T-helper 2 cell treated with Interferon-gamma antibody and Interleukin-4, amounts not matched to agents 5 μg/mL and 100 μg/mL, for 36 hours (primary cell): ENCODE results near the gene NMNAT3.

Source experiments
- DNase-seq: peaks from one replicate; pipeline ENCODE4 v3.0.0; 2021; ENCODE audit warnings: low spot score
- H3K27ac Mint-ChIP-seq: one replicate; pipeline ENCODE4 v1.8.0; 2021; ENCODE audit warnings: mild to moderate bottlenecking, mixed read lengths
- H3K27me3 Mint-ChIP-seq: one replicate; pipeline ENCODE4 v1.8.0; 2021; ENCODE audit warnings: low read depth, mixed read lengths
- H3K36me3 Mint-ChIP-seq: one replicate; pipeline ENCODE4 v1.8.0; 2021; ENCODE audit warnings: low read depth, mixed read lengths
- H3K4me1 Mint-ChIP-seq: one replicate; pipeline ENCODE4 v1.8.0; 2021; ENCODE audit warnings: low read depth, mixed read lengths
- H3K4me3 Mint-ChIP-seq: one replicate; pipeline ENCODE4 v1.8.0; 2022; ENCODE audit warnings: mild to moderate bottlenecking, moderate library complexity, mixed read lengths
- H3K9me3 Mint-ChIP-seq: one replicate; pipeline ENCODE4 v1.8.0; 2021; ENCODE audit warnings: mixed read lengths

NMNAT3 gene

GRCh38 chr3:139574026-139574947, 103.5 kb downstream of the NMNAT3 start:
- Mint-ChIP-seq H3K4me3 (no peak overlapping the region), H3K27ac (no peak overlapping the region), H3K27me3 (no peaks in the 10 kb centered on the region), H3K9me3 (no peaks in the 10 kb centered on the region), H3K36me3 (no peaks in the 10 kb centered on the region), H3K4me1 (no peaks in the 10 kb centered on the region)
- no peak for DNase-seq

- no peak overlapping the region for H3K4me3 Mint-ChIP-seq
- no peak overlapping the region for H3K27ac Mint-ChIP-seq
- no peaks in the 10 kb centered on the region for H3K27me3 Mint-ChIP-seq
- no peaks in the 10 kb centered on the region for H3K36me3 Mint-ChIP-seq
- H3K4me1 Mint-ChIP-seq: no peaks in the 10 kb centered on the region
- no peaks in the 10 kb centered on the region for H3K9me3 Mint-ChIP-seq
- no peak for DNase-seq
These were observed 104.7 kb downstream of the NMNAT3 start for GRCh38 chr3:139572847-139573672.

GRCh38 chr3:139571711-139572110, 106.1 kb downstream of the NMNAT3 start:
- H3K9me3 Mint-ChIP-seq: no peaks in the 10 kb centered on the region
- H3K27ac Mint-ChIP-seq: no peak overlapping the region
- H3K36me3 Mint-ChIP-seq: no peaks in the 10 kb centered on the region
- no peaks in the 10 kb centered on the region for H3K4me1 Mint-ChIP-seq
- no peak for DNase-seq
- H3K4me3 Mint-ChIP-seq: no peak overlapping the region
- H3K27me3 Mint-ChIP-seq: no peaks in the 10 kb centered on the region

- H3K4me3 Mint-ChIP-seq: no peak overlapping the region
- no peaks in the 10 kb centered on the region for H3K36me3 Mint-ChIP-seq
- no peaks in the 10 kb centered on the region for H3K4me1 Mint-ChIP-seq
- H3K9me3 Mint-ChIP-seq: no peaks in the 10 kb centered on the region
- no peak overlapping the region for H3K27ac Mint-ChIP-seq
- no peaks in the 10 kb centered on the region for H3K27me3 Mint-ChIP-seq
- no peak for DNase-seq
These were observed 113.4 kb downstream of the NMNAT3 start for GRCh38 chr3:139564294-139564861.

- DNase-seq: no peak
- Mint-ChIP-seq H3K9me3 (no peaks in the 10 kb centered on the region), H3K27me3 (peaks cover 3% of the 10 kb centered on the region), H3K36me3 (no peaks in the 10 kb centered on the region), H3K4me3 (no peak overlapping the region), H3K27ac (no peak overlapping the region), H3K4me1 (no peaks in the 10 kb centered on the region)
These were observed 115.7 kb downstream of the NMNAT3 start for GRCh38 chr3:139561959-139562676.

GRCh38 chr3:139561255-139561817, 116.4 kb downstream of the NMNAT3 start:
- no peak for DNase-seq
- peaks cover 3% of the 10 kb centered on the region for H3K27me3 Mint-ChIP-seq
- H3K36me3 Mint-ChIP-seq: no peaks in the 10 kb centered on the region
- no peaks in the 10 kb centered on the region for H3K4me1 Mint-ChIP-seq
- no peak overlapping the region for H3K4me3 Mint-ChIP-seq
- no peak overlapping the region for H3K27ac Mint-ChIP-seq
- no peaks in the 10 kb centered on the region for H3K9me3 Mint-ChIP-seq

- H3K4me3 Mint-ChIP-seq: no peak overlapping the region
- no peaks in the 10 kb centered on the region for H3K36me3 Mint-ChIP-seq
- DNase-seq: no peak
- no peaks in the 10 kb centered on the region for H3K4me1 Mint-ChIP-seq
- H3K27ac Mint-ChIP-seq: no peak overlapping the region
- H3K27me3 Mint-ChIP-seq: peaks cover 5% of the 10 kb centered on the region
- H3K9me3 Mint-ChIP-seq: no peaks in the 10 kb centered on the region
These were observed 117.4 kb downstream of the NMNAT3 start for GRCh38 chr3:139560411-139560810.

- H3K27ac Mint-ChIP-seq: no peak overlapping the region
These were observed 118.2 kb downstream of the NMNAT3 start for GRCh38 chr3:139559541-139559940.

GRCh38 chr3:139558351-139559266, 119.2 kb downstream of the NMNAT3 start:
- no peak for DNase-seq
- peaks cover 10% of the 10 kb centered on the region for H3K27me3 Mint-ChIP-seq
- no peaks in the 10 kb centered on the region for H3K9me3 Mint-ChIP-seq
- H3K36me3 Mint-ChIP-seq: no peaks in the 10 kb centered on the region
- no peak overlapping the region for H3K4me3 Mint-ChIP-seq
- H3K4me1 Mint-ChIP-seq: no peaks in the 10 kb centered on the region
- H3K27ac Mint-ChIP-seq: no peak overlapping the region

More at GRCh38 chr3:139559541-139559940, 118.2 kb downstream of the NMNAT3 start:
- H3K9me3 Mint-ChIP-seq: no peaks in the 10 kb centered on the region
- peaks cover 7% of the 10 kb centered on the region for H3K27me3 Mint-ChIP-seq
- DNase-seq: no peak
- no peak overlapping the region for H3K4me3 Mint-ChIP-seq
- H3K4me1 Mint-ChIP-seq: no peaks in the 10 kb centered on the region
- no peaks in the 10 kb centered on the region for H3K36me3 Mint-ChIP-seq

- H3K4me1 Mint-ChIP-seq: no peaks in the 10 kb centered on the region
- no peak for DNase-seq
- H3K27me3 Mint-ChIP-seq: peaks cover 10% of the 10 kb centered on the region
- H3K4me3 Mint-ChIP-seq: no peak overlapping the region
- H3K27ac Mint-ChIP-seq: no peak overlapping the region
- H3K9me3 Mint-ChIP-seq: no peaks in the 10 kb centered on the region
- H3K36me3 Mint-ChIP-seq: no peaks in the 10 kb centered on the region
These were observed 120.7 kb downstream of the NMNAT3 start for GRCh38 chr3:139557041-139557440.

GRCh38 chr3:139555249-139555648, 122.5 kb downstream of the NMNAT3 start:
- Mint-ChIP-seq H3K36me3 (no peaks in the 10 kb centered on the region), H3K27me3 (peaks cover 10% of the 10 kb centered on the region), H3K27ac (no peak overlapping the region), H3K4me3 (no peak overlapping the region), H3K4me1 (no peaks in the 10 kb centered on the region), H3K9me3 (no peaks in the 10 kb centered on the region)
- DNase-seq: no peak

GRCh38 chr3:139554628-139555027, 123.1 kb downstream of the NMNAT3 start:
- Mint-ChIP-seq H3K27me3 (peaks cover 10% of the 10 kb centered on the region), H3K4me3 (no peak overlapping the region), H3K27ac (no peak overlapping the region), H3K4me1 (no peaks in the 10 kb centered on the region), H3K9me3 (no peaks in the 10 kb centered on the region), H3K36me3 (no peaks in the 10 kb centered on the region)
- no peak for DNase-seq
